Liver (tissue), 3 donors: ENCODE results near the gene EXOC7.

Experiments
- ATF3 ChIP-seq: IDR thresholded peaks from 2 replicates; pipeline ENCODE4 v1.6.1; 2016; ENCODE audit warnings: antibody characterized with exemption
- CTCF ChIP-seq: fragments of 150-350 bp; IDR thresholded peaks from 2 replicates; pipeline ENCODE4 v1.5.1; 2017; ENCODE audit warnings: improper control_type of control experiment, low read depth, low read length; ENCODE audit not compliant: missing input control
- EGR1 ChIP-seq, 2 donors: IDR thresholded peaks; 2 replicates each; pipeline ENCODE4 v1.6.1; 2016 to 2018; ENCODE audit warnings: antibody characterized with exemption in 2 of 2, low read depth in 2 of 2
- FOXA1 ChIP-seq: IDR thresholded peaks from 2 replicates; pipeline ENCODE4 v1.6.1; 2016; ENCODE audit warnings: antibody characterized with exemption
- FOXA2 ChIP-seq: IDR thresholded peaks from 2 replicates; pipeline ENCODE4 v1.6.1; 2016; ENCODE audit warnings: antibody characterized with exemption
- GABPA ChIP-seq, 2 donors: IDR thresholded peaks in 1 of 2; conservative IDR thresholded peaks in 1 of 2; 2 replicates each; pipeline ENCODE4 v1.6.1; 2016; ENCODE audit warnings: antibody characterized with exemption in 2 of 2, mild to moderate bottlenecking in 1 of 2, moderate library complexity in 1 of 2
- MAX ChIP-seq: IDR thresholded peaks from 2 replicates; pipeline ENCODE4 v1.6.1; 2016; ENCODE audit warnings: antibody characterized with exemption
- RAD21 ChIP-seq, 2 donors: IDR thresholded peaks; 2 replicates each; pipeline ENCODE4 v1.6.1; 2016; ENCODE audit warnings: antibody characterized with exemption in 2 of 2, mild to moderate bottlenecking in 2 of 2
- REST ChIP-seq: IDR thresholded peaks from 2 replicates; pipeline ENCODE4 v1.6.1; 2016; ENCODE audit warnings: antibody characterized with exemption, mild to moderate bottlenecking
- RXRA ChIP-seq, 2 donors: IDR thresholded peaks; 2 replicates each; pipeline ENCODE4 v1.6.1; 2017 to 2018; ENCODE audit warnings: antibody characterized with exemption in 2 of 2, mild to moderate bottlenecking in 1 of 2
- SP1 ChIP-seq: IDR thresholded peaks from 2 replicates; pipeline ENCODE4 v1.6.1; 2018; ENCODE audit warnings: antibody characterized with exemption, mild to moderate bottlenecking
- TAF1 ChIP-seq: conservative IDR thresholded peaks from 2 replicates; pipeline ENCODE4 v1.6.1; 2016; ENCODE audit warnings: antibody characterized with exemption, mild to moderate bottlenecking
- YY1 ChIP-seq: IDR thresholded peaks from 2 replicates; pipeline ENCODE4 v1.6.1; 2016; ENCODE audit warnings: antibody characterized with exemption, mild to moderate bottlenecking
- ZBTB33 ChIP-seq: IDR thresholded peaks from 2 replicates; pipeline ENCODE4 v1.6.1; 2016; ENCODE audit warnings: antibody characterized with exemption
- donor health status: healthy.
- donor health status: healthy.

- TF ChIP-seq CTCF (no peak), EGR1 (IDR thresholded peaks at IDR 0.05; ENCODE audit: low read depth in 2 of 2) (no peak), TAF1 (no peak), RAD21 (IDR thresholded peaks at IDR 0.05) (no peak), RXRA (IDR thresholded peaks at IDR 0.05) (no peak), FOXA1 (no peak), FOXA2 (no peak), YY1 (no peak), REST (no peak), MAX (no peak), GABPA (IDR thresholded peaks at IDR 0.05 in 1 of 2, conservative IDR thresholded peaks at IDR 0.05 in 1 of 2) (no peak), ZBTB33 (no peak), SP1 (no peak), ATF3 (no peak)
Observed at GRCh38 chr17:76111956-76112355, 8.4 kb upstream of the EXOC7 start.
